ENCODE measurements around the gene DGCR6L. TPM values are rescaled to one million over a fixed set of nuclear protein-coding genes. Genes with fewer than 3 reads are reported as not detected.
A peak's percentile ranks its signal among the peaks of the same experiment; 100 is the strongest.

DGCR6L gene
- total RNA-seq, 1 experiment from 2014 or later = 68.5 TPM

GRCh38 chr22:20299746-20300136, 20.1 kb downstream of the DGCR6L start (continued):
- peak; percentile 55; the same call in 1 of the 2 replicates for TF ChIP-seq CREM (CRISPR knock-in tag; IDR thresholded peaks at IDR 0.05)
- TF ChIP-seq, protein P1, sequence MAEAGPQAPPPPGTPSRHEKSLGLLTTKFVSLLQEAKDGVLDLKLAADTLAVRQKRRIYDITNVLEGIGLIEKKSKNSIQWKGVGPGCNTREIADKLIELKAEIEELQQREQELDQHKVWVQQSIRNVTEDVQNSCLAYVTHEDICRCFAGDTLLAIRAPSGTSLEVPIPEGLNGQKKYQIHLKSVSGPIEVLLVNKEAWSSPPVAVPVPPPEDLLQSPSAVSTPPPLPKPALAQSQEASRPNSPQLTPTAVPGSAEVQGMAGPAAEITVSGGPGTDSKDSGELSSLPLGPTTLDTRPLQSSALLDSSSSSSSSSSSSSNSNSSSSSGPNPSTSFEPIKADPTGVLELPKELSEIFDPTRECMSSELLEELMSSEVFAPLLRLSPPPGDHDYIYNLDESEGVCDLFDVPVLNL (CRISPR knock-in tag; IDR thresholded peaks at IDR 0.05; ENCODE audit: borderline replicate concordance, low read depth) = no peak
- 0 out of 2 replicates have a peak, but pooled peaks have one; percentile 42 for TF ChIP-seq ZNF317 (CRISPR knock-in tag; IDR thresholded peaks at IDR 0.05; ENCODE audit: borderline replicate concordance, low read depth)
- TF ChIP-seq ZNF263 (CRISPR knock-in tag; IDR thresholded peaks at IDR 0.05; ENCODE audit: low read depth) = 0 out of 2 replicates have a peak, but pooled peaks have one; percentile 38
- TF ChIP-seq IRF1 (CRISPR knock-in tag; IDR thresholded peaks at IDR 0.05) = peak; percentile 61; the same call in 1 of the 2 replicates

DNA sequence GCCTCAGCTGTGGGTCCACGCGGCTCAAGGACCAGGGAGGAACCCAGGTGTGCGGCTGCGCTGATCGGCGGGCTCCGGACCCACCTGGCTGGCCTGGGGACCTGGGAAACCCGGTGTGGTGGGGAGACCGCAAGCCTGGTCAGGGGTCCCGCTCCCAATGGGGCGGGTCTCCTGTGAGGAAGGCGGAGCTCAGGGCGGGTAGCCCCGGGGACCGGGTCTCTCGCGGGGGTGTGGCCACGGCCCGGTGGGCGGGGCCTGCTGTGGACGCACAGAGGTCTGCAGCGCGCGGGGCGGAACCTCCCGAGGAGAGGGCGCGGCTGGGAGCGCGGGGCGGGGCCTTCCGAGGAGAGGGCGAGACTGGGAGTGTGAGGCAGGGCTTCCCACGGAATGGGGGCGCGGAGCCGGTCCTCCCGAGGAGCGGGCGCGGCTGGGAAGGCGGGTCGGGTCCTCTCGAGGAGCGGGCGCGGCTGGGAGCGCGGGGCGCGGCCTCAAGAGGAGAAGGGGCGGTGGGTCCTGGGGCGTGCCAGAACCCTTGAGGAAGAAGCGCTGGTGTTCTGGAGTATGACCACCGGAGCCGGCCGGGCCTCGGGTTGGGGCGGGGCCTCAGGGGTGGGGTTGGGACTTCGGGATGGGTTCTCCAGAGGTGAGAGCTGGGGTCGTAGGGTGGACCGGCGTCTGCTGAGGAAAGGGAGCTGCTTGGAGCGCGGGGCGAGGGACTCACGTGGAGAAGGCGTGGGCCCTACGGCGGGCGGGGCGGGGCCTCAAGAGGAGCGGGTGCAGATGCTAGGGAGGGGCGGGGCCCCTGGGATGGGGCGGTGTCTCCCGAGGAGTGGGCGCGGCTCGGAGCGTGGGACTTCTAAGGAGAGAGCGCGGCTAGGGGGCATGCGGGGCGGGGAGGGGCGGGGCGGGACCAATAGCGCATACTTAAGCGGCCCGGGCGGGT, 20.8 kb downstream of the DGCR6L start:
- Mint-ChIP-seq H3K27ac (no peak overlapping the region), H3K9me3 (no peaks in the 10 kb centered on the region), H3K36me3 (no peaks in the 10 kb centered on the region), H3K4me1 (peaks cover 6% of the 10 kb centered on the region; the same call in 1 of the 2 replicates), H3K4me3 (peak overlapping the region; percentile 65), H3K27me3 (ENCODE audit: low read depth) (peaks cover 53% of the 10 kb centered on the region)
- ChIA-PET POLR2A (interaction anchor here (0.5 to 1.0 kb wide), 2 partner anchors 171 to 801 kb away, joined by 3 read pairs; no protein-coding TSS in a partner anchor), CTCF (interaction anchor here (0.6 to 2.0 kb wide), 15 partner anchors 18 to 209 kb away, joined by 3 to 14 read pairs (median 4); partner anchors contain the start of gene DGCR6L)
- DNase-seq (ENCODE audit: low spot score) (peak; percentile 96), ATAC-seq (peak; percentile 85)
- TF ChIP-seq ZNF317 (CRISPR knock-in tag; IDR thresholded peaks at IDR 0.05; ENCODE audit: borderline replicate concordance, low read depth) (no peak), ZNF671 (CRISPR knock-in tag; IDR thresholded peaks at IDR 0.05) (no peak), NFYB (CRISPR knock-in tag; conservative IDR thresholded peaks at IDR 0.05; ENCODE audit: low read depth) (no peak), GTF2I (CRISPR knock-in tag; conservative IDR thresholded peaks at IDR 0.05) (no peak), PRRX2 (CRISPR knock-in tag; IDR thresholded peaks at IDR 0.05) (no peak), SMAD4 (CRISPR knock-in tag; IDR thresholded peaks at IDR 0.05) (no peak), ZSCAN18 (CRISPR knock-in tag; IDR thresholded peaks at IDR 0.05) (no peak), JUN (CRISPR knock-in tag; IDR thresholded peaks at IDR 0.05) (no peak), SOX15 (CRISPR knock-in tag; IDR thresholded peaks at IDR 0.05) (no peak), TEAD4 (CRISPR knock-in tag; IDR thresholded peaks at IDR 0.05) (no peak), TEAD1 (CRISPR knock-in tag; IDR thresholded peaks at IDR 0.05) (no peak), FOXP4 (CRISPR knock-in tag; IDR thresholded peaks at IDR 0.05) (peak; percentile 46; the same call in 1 of the 2 replicates), ZNF121 (CRISPR knock-in tag; IDR thresholded peaks at IDR 0.05) (no peak), USF2 (CRISPR knock-in tag; IDR thresholded peaks at IDR 0.05) (no peak), FOXJ3 (CRISPR knock-in tag; IDR thresholded peaks at IDR 0.05; ENCODE audit: borderline replicate concordance) (no peak), GRHL2 (CRISPR knock-in tag; IDR thresholded peaks at IDR 0.05; ENCODE audit: insufficient replicate concordance, severe bottlenecking) (no peak), MXD4 (CRISPR knock-in tag; IDR thresholded peaks at IDR 0.05; ENCODE audit: borderline replicate concordance) (no peak), ZBTB21 (CRISPR knock-in tag; IDR thresholded peaks at IDR 0.05; ENCODE audit: borderline replicate concordance) (no peak)
- TF ChIP-seq, protein P2, sequence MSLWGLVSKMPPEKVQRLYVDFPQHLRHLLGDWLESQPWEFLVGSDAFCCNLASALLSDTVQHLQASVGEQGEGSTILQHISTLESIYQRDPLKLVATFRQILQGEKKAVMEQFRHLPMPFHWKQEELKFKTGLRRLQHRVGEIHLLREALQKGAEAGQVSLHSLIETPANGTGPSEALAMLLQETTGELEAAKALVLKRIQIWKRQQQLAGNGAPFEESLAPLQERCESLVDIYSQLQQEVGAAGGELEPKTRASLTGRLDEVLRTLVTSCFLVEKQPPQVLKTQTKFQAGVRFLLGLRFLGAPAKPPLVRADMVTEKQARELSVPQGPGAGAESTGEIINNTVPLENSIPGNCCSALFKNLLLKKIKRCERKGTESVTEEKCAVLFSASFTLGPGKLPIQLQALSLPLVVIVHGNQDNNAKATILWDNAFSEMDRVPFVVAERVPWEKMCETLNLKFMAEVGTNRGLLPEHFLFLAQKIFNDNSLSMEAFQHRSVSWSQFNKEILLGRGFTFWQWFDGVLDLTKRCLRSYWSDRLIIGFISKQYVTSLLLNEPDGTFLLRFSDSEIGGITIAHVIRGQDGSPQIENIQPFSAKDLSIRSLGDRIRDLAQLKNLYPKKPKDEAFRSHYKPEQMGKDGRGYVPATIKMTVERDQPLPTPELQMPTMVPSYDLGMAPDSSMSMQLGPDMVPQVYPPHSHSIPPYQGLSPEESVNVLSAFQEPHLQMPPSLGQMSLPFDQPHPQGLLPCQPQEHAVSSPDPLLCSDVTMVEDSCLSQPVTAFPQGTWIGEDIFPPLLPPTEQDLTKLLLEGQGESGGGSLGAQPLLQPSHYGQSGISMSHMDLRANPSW (CRISPR knock-in tag; conservative IDR thresholded peaks at IDR 0.05; ENCODE audit: low read depth) = no peak
- TF ChIP-seq, protein P3, sequence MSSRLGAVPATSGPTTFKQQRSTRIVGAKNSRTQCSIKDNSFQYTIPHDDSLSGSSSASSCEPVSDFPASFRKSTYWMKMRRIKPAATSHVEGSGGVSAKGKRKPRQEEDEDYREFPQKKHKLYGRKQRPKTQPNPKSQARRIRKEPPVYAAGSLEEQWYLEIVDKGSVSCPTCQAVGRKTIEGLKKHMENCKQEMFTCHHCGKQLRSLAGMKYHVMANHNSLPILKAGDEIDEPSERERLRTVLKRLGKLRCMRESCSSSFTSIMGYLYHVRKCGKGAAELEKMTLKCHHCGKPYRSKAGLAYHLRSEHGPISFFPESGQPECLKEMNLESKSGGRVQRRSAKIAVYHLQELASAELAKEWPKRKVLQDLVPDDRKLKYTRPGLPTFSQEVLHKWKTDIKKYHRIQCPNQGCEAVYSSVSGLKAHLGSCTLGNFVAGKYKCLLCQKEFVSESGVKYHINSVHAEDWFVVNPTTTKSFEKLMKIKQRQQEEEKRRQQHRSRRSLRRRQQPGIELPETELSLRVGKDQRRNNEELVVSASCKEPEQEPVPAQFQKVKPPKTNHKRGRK (CRISPR knock-in tag; IDR thresholded peaks at IDR 0.05; ENCODE audit: borderline replicate concordance) = no peak

Measured in WTC11 (cell line).